ENCODE measurements around the gene LRP8.

The LRP8 gene

DNA sequence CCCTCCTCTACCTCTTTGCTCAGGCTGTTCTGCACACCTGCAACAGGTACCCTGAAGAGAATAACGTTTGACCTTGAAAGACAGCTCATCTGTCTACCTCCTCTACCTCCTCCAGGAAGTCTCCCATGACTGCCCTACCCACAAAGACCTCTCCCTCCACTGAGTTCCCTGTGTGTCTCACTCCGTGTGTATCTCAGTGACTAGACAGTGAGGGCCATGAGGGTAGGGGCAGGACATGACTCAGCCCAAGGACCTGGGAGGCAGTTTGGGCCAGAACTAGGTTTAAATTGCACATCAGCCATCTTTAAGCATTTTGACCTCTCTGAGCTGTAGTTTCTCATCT lies 32.0 kb upstream of the LRP8 start:
- DNase-seq (ENCODE audit: low read depth in 2 of 2) = no peak

DNA sequence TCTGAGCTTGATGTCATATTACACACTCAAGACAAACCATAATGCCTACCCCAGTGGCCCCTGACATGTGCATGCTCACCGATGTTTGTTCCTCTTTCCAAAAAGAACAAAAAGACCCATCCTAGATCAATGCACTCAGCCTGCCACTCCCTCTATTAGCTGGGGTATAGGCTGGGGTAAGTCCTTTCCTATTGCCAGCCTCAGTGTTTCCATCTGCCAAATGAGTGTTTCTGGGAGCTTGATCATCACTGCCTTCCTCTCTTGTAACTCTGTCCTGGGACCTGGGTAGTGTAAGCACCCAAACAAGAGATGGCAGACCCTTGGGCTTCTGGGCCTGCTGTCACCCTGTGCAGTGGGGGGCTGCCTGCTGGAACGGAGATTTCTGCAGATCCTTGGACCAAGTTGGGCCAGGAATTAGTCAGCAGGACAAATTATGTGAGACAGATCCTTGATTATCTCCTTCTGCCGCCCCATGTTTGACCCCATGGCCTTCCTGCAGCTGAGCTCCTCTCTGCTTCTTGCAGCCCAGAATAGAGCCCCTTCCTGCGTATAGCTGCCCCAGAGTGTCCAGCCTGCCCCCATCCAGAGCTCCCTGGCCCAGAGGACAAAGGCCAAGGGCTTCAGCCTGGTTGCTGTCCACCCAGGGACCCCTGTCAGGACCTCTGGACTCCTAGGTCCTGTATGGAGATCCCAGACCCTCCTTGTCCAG lies 31.5 kb upstream of the LRP8 start:
- no peak for DNase-seq (ENCODE audit: low read depth in 2 of 2)

DNA sequence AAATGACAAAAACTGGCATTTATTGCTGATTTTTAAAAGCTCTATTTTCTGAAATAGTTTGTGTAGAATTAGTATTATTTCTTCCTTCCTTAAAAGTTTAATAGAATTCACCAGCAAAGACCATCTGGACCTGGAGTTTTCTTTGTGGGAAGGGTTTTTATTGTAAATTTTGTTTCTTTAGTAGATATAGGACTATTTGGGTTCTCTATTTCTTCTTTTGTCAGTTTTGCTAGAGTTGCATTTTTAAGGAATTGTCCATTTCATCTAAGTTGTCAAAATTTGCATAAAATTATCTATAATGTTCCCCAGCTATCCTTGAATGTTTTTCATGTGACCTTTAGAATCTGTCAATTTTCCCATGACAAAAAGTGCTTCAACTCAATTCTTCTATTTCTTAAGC lies 28.8 kb upstream of the LRP8 start:
- DNase-seq (ENCODE audit: low read depth in 2 of 2) = no peak

DNA sequence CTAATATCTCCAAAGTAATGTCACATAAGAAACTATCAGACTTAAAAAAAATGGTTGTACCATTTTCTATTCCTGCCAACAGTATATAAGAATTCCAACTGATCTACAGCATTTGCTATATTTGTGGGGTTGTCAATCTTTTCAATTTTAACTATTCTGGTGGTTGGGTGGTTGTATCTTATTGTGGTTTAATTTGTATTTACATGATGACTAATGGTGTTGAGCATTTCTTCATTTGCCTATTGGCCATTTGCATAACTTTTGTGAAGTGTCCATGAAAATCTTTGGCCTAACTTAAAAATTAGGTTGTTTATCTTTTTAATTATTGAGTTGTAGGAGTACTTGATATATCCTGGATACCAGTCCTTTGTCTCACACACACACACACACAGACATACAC lies 26.2 kb upstream of the LRP8 start:
- DNase-seq (ENCODE audit: low read depth in 2 of 2) = no peak

DNA sequence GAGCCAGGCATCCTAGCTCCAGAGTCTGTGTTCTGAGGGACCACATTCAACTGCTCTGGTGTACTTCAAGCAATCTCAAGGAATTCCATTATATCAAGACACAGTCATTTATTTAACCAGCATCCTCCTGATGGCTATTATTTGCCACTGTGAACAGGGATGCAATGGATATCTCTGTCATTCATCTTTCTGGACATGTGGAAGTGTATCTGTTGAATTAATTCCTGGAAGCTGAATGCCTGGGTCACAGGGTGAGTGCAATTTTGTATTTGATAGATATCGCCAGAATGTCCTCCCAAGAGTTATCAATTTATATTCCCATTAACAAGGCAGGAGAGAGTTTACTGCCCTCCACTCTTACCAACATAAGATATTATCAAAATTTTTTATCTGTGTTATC lies 24.7 kb upstream of the LRP8 start:
- DNase-seq (ENCODE audit: low read depth in 2 of 2) = no peak

DNA sequence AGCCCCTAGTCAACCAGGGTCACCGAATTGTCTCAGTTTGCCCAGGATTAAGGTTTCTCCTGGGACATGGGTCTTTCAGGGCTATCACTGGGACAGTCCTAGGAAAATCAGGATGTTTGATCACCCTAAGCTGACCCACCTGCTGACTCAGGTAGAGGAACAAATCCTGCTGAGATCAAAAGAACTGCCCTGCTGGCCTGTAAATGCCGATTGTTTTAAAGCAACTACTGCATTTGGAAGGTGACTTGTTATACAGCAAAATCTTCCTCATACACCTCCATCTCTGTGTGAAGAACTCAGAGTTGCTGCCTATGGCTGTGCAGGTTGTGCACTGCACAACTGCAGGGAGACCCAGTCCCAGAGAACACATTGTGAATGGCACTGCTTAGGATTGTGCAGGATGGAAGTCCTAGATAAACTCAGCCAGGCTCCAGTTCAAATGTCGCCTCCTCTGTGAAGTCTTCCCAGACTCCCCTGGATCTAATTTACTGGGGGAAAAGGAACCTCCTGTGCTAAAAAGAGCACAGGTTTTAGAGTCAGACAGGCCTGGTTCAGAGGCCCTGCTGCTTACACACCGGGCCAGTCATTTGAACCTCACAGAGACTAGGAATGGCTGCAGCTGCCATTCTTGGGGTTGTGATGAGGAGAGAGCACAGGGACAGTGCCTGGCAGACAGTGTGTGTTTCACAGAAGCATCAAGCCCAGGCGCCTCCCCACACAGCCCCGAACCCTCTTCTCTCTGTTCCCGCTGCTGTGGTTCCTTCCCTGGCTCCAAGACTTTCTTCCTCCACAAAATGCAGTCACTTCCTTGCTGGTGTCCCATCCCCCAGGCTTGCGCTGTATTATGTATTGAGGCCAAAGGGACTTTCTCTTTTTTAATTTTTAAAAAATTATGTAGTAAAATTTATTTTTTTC lies 23.2 kb upstream of the LRP8 start:
- DNase-seq (ENCODE audit: low read depth in 2 of 2) = no peak

DNA sequence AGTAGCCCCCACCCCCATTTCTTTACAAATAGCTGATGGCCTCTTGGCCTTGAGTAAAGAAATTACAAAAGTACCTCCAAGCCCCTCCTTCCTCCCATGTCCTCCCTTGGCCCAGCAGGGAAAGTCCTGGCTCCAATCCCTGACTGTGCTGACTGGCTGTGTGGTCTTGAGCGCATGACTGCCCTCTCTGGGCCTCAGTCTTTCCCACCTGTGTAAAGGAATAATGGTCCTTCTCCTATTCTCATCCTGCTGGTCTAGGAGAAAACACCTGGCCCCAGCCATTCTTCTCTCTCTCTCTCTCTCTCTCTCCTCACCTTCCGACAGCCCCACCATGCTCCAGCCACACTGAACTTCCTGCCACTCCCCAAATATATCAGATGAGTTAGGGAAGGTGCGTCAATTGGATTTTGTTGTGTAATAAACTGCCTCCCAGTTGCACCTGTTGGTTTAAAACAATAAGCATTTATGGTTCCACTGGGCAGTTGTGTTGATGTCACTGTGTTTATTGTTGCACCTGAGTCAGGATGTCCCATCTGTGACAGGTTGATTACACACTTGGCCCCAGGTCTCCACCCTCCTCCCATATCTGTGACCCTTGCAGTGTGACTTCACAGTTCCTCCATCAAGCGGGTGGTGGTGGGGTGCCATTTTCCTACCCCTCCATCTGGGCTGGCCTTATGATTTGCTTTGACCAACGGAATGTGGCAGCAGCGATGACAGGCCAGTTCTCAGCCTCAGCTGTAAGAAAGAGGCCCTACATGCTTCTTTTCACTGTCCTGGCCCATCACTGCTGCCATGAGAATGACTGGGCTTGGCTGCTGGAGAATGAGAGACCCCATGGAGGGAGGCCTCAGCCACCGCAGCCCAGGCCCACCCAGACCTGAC lies 22.3 kb upstream of the LRP8 start:
- no peak for DNase-seq (ENCODE audit: low read depth in 2 of 2)

DNA sequence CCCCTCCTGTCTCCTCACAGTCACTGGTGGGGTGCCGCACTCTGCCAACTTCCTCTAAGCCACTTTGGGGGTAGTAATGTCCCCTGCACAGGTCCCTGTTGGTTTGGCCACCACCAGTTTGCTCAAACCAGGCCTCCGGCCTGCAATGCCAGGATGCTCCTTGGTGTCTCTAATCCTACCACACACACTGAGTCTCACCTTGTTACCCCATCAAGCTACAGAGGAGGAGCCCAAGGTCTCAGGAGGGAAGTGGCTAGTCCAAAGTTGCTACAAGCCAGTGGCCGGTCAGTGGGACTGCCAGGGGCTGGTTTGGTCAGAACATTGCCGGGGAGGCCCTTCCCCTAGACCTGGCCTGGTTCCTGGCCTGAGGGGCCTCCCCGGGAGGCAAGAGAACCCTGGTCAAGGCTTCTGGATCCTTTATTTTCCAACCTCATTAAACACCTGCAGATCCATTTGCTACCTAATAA lies 21.5 kb upstream of the LRP8 start:
- no peak for DNase-seq (ENCODE audit: low read depth in 2 of 2)

DNA sequence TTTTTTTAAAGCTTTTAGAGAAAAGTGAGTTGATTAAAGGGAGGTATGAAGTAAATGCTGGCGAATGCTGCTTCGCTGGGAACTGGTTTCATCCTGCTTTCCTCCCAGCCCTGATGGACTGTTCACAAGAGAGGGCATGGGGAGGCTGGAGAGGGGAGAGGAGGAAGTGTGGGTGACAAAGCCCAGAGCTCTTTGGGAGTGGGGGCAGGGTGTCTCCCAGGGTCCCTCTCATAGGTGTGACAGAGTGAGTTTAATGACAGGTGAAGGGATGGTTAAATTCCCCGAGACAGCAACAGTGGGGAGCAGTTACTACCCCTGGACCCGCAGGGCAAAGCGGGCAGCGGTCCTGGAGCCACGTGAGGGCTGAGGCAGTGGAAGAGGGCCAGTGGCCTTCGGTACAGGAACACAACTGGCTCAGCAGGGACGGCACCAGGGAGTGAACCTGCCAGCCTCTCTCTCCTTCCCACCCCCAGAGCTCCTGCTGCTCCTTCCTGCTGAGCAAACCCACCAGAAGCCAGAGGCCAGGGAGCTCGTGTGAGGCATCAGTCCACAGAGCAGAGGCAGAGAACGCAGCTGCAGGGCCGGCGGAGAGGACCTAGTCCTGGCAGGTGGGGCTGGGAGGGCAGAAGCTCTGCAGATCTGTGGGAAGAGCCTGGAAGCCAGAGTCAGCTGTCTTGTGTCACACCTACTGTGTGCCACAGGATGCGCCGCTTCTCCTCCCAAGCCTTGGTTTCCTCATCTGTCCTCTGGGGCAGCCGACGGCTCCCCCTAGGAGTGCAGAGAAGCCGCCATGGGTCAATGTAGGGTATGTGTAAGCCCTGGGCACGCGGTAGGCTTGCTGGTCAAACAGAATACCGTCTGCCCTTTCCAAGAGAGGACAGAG lies 20.9 kb upstream of the LRP8 start:
- DNase-seq (ENCODE audit: low read depth in 2 of 2) = no peak

DNA sequence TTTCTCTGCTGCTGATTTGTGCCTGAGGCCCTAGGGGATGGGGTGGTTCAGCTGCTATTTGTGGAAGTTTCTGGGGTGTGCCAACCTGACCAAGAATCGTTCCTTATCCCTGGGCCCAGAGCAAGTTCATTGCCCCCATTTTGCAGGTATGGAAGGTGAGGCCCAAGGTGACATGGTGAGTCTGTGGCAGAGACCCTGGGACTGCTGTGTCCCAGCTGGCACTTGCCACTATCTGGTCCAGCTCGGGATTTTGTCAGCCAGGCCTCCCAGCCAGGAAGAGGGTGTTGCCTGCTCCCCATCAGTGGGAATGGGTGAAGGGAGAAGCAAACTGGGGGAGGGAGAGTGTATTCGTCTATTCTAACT lies 18.9 kb upstream of the LRP8 start:
- DNase-seq (ENCODE audit: low read depth in 2 of 2) = no peak

DNA sequence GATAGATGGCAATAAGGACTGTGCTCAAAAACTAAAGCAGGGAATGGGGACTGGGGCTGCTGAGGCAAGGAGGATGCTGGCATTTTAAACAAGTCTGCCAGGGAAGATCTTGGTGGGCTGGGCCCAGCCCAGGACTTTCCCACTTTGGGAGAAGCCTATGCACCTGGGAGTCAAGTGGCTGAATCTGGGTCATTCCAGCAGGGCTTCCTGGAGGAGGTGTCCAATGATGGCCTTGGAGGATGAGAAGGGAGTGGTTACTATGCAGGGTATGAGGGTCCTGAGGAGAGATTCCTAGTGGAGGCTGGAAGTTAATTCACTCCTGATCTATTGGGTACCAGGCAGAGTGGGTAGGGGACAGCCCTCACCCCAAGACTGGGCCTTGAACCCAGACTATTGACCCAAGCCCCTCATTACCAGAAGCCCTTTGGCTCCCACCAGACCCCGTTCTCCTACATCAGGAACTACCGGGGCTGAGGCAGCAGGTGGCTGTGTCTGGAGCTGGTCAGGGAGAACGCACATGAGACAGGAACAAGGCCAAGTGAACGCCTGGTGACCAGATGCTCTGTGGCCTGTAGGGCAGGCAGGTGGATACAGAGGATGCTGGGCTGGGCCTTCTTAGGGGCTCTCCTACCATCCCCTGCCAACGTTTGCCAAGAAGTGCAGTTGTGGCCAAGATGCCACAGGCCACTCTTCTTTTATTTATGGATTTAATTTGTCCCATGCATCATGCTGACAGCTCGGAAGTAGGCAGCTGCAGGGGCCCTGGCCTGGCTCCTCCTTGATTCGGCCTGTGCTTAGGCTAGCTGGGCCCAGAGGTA lies 18.3 kb upstream of the LRP8 start:
- no peak for DNase-seq (ENCODE audit: low read depth in 2 of 2)

DNA sequence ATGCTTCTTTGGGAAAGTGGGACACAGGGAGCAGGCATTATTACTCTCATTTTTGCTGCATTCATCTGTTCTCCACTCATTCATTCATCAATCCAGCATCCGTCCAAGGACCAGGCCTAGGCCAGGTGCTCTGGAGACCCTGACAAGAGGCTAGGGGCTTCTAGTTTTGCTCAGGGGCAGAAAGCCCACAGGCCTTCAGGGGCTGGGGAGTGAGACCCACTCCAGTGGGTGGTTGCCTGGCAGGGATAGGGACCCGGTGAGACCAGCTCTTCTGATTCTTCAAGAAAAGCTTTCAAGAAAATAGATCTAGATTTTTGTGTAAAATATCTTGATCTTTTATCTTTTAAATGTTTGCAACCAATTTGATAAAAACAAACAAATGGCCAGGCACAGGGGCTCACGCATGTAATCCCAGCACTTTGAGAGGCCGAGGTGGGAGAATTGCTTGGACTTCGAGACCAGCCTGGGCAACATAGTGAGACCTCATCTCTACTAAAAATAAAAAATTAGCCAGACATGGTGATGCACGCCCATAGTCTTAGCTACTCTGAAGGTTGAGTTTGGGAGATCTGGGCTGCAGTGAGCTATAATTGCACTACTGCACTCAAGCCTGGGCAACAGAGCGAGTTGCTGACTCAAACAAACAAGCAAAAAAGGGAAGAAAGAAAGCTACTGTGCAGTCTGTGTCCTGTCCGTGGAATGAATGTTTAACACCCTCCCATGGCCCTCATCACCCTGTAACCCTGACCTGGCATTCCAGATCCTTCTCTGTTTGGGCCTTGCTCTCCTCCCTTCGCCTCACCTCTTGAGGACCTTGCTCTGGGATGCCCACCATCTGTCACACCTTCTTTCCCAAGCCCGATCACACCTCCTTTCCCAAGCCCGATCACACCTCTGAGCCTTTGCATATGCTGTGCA lies 17.3 kb upstream of the LRP8 start:
- DNase-seq (ENCODE audit: low read depth in 2 of 2) = no peak

DNA sequence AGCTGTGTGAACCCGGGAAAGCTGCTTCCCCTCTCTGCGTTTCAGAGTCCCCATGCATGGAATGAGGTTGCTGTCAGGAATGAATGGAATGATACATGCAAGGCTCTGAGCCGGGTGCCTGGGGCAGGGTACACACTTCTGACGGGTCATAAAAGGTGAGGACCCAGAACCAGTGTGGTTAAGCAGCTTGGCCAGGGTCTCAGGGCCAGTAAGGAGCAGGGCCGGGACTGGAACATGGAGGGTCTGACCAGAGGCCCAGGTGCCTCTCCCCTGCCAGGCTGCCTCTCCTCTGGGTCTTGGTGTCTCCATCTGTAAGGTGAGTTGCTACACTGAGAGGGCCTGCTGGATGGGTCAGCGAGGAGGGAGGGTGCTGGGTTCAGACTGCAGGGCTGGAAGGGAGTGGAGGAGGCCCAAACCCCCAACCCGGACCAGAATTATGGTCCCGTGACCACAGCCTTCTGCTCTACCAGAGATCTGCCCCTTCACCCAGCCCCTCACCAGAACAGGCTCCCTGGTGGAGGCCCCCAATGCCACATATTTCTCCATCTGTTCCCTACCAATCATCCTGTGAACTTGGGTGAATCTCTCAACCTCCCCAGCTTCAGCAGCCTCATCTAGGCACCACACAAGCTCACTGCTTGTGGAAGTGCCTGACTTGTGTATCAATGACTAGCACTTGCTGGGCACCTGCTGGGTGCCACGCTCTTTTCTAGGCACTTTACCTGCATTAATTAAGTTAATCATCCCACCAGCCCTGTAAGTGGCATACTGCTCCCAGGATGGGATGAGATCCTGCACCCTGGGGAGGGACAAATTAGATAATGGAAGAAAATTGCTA lies 16.2 kb upstream of the LRP8 start:
- no peak for DNase-seq (ENCODE audit: low read depth in 2 of 2)

DNA sequence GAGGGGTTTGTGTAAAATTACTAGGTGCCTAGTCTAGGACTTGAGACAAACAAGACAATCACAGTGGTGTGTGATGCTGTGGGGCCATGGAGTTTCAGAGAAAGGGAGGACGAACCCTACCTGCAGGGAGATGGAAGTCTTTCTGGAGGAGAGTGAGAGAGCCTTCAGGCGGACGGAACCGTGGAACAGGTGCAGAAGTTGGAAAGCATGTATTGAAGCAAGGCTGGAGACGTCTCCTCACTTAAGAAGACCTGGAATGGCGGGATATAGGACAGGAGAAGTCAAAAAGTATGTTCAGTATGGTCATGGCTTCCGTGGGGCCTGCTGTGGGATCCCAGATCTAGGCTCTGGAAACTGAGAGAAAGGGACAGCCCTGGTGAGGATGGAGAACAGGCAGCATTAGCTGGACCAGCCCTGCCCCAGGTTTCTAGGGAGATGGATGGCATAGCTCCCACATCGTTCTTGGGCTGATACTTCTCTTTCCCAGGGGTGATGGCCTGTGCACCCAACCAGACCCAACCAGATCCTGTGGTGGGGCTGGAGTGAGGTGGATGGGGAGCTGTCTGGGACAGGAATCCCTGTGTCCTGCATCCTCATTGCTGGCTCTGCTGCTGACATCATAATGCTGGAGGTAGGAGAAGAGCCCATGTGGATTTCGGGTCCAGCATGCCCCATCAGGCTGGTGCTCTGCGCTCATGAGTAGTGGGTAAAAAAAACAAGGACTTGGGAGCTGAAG lies 15.0 kb upstream of the LRP8 start:
- no peak for DNase-seq (ENCODE audit: low read depth in 2 of 2)

DNA sequence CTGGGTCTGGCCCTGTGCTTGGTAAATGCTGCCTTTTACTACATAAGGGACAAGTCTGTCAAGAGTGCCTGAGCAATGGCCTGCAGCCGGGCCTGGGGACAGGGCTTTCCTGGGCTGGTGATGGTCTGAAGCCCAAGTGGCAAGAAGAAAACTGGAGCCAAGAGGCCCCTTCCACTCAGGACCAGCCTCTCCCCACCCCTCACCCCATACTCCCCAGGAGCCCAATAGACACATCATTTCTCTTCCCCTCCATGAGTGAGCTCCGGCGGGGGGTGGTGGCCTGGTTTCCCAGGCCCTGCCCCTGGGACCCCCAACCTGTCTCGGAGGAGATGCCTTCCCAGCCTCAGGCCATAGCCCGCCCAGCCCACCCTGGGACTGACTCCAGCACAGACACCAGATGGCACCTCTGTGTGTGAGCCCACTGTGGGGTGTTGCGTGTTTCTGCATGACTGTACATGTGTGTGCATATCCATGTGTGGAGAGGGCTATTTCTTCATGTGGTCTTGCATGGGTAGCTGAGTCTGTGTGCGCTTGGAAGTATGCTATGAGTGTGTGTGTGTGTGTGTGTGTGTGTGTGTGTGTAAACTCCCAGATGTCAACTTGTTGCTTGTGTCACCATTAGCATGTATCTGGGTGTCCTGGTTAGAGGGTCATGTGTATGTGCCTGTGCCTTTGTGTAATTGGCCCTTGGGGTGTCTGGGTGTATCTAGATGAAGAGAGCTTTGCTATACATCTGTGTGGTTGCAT lies 14.3 kb upstream of the LRP8 start:
- no peak for DNase-seq (ENCODE audit: low read depth in 2 of 2)

DNA sequence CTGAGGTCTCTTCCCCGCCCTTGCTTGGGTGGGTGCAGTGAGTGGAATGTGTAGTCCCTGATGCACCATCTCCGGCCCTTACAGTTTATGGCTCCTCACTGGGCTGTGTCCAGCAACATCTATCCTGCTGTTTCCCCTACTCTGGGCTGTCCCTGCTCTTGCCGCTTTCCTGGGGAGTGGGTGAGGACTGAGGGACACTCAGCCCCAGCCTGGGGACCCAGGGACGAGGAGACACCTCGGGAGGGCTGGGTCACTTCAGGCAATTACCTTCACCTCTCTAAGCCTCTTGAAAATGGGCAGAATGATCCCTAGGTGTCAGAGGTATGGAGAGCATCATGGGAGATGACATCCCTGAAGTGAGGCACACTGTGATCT lies 13.6 kb upstream of the LRP8 start:
- DNase-seq (ENCODE audit: low read depth in 2 of 2) = no peak

All from stimulated activated CD8-positive, alpha-beta memory T cell treated with anti-CD3 and anti-CD28 coated beads, Interleukin-15, amount 100 ng/mL, for 4 hours (primary cell).